HEK293 (cell line): ENCODE data around the gene PSMC3.

Source experiments
- CTCF ChIA-PET: fragments of 350-600 bp; formaldehyde crosslinking; extraction: SDS; loops from one replicate; lab custom pipeline; 2021; ENCODE audit warnings: antibody characterized with exemption; lab: Yijun Ruan, JAX
- POLR2A ChIA-PET: fragments of 300-600 bp; formaldehyde crosslinking; extraction: SDS; loops from one replicate; lab custom pipeline; 2020; ENCODE audit warnings: antibody characterized with exemption, inconsistent platforms; lab: Yijun Ruan, JAX
- H3K27ac ChIP-seq: fragments of 200-500 bp; sonication (Bioruptor generic); 2 replicates; pipeline ENCODE4 v1.5.1; 2014; ENCODE audit warnings: low read depth, low read length, control low read depth, inconsistent platforms; ENCODE audit errors: extremely low read depth
- H3K36me3 ChIP-seq, 2 experiments: fragments of 200-500 bp in 1 of 2; sonication (Bioruptor generic) in 1 of 2; 1 replicate in 1 of 2; 2 replicates in 1 of 2; pipeline ENCODE4 v1.5.1; 2014 to 2017; ENCODE audit warnings: inconsistent platforms in 2 of 2, low read length in 2 of 2; ENCODE audit not compliant: control insufficient read depth in 2 of 2, insufficient read depth in 1 of 2
- H3K4me1 ChIP-seq: fragments of 200-500 bp; sonication (Bioruptor generic); 2 replicates; pipeline ENCODE4 v1.5.1; 2014; ENCODE audit warnings: mild to moderate bottlenecking, low read length, inconsistent platforms; ENCODE audit not compliant: control insufficient read depth, insufficient read depth
- H3K4me3 ChIP-seq: 2 replicates; pipeline ENCODE4 v1.5.1; 2011; ENCODE audit warnings: low read depth, mild to moderate bottlenecking, control low read depth, low read length, moderate library complexity
- H3K9me3 ChIP-seq: fragments of 200-500 bp; sonication (Bioruptor generic); 2 replicates; pipeline ENCODE4 v1.5.1; 2014; ENCODE audit warnings: low read depth, low read length, inconsistent platforms; ENCODE audit not compliant: control insufficient read depth, insufficient read depth
- BCL6B ChIP-seq: fragments of 450-650 bp; formaldehyde crosslinking; IDR thresholded peaks from 2 replicates; pipeline ENCODE4 v1.5.1; 2017; ENCODE audit warnings: missing biosample characterization, missing genetic modification characterization
- GFI1B ChIP-seq: fragments of 450-650 bp; formaldehyde crosslinking; IDR thresholded peaks from 2 replicates; pipeline ENCODE4 v1.5.1; 2016; ENCODE audit warnings: missing biosample characterization, missing genetic modification characterization
- GLIS1 ChIP-seq: fragments of 450-650 bp; formaldehyde crosslinking; IDR thresholded peaks from 2 replicates; pipeline ENCODE4 v1.5.1; 2016; ENCODE audit warnings: missing biosample characterization, missing genetic modification characterization
- HOXC10 ChIP-seq: sonication (generic); formaldehyde crosslinking; IDR thresholded peaks from 2 replicates; pipeline ENCODE4 v1.8.1; 2023; ENCODE audit warnings: mild to moderate bottlenecking, missing genetic modification reagents
- KLF7 ChIP-seq: fragments of 450-650 bp; formaldehyde crosslinking; IDR thresholded peaks from 2 replicates; pipeline ENCODE4 v1.5.1; 2016; ENCODE audit warnings: missing biosample characterization, missing genetic modification characterization, borderline replicate concordance
- OSR2 ChIP-seq: fragments of 450-650 bp; formaldehyde crosslinking; IDR thresholded peaks from 2 replicates; pipeline ENCODE4 v1.5.1; 2016; ENCODE audit warnings: missing biosample characterization, missing genetic modification characterization
- PATZ1 ChIP-seq: fragments of 450-650 bp; formaldehyde crosslinking; IDR thresholded peaks from 2 replicates; pipeline ENCODE4 v1.5.1; 2016; ENCODE audit warnings: missing biosample characterization, missing genetic modification characterization
- SETDB1 ChIP-seq: IDR thresholded peaks from one replicate; pipeline ENCODE4 v1.6.1; 2017; ENCODE audit warnings: mild to moderate bottlenecking, low read length, moderate library complexity, mixed read lengths; ENCODE audit not compliant: insufficient read length
- ZBTB20 ChIP-seq: fragments of 450-650 bp; formaldehyde crosslinking; IDR thresholded peaks from 2 replicates; pipeline ENCODE4 v1.5.1; 2016; ENCODE audit warnings: missing biosample characterization, missing genetic modification characterization
- ZBTB21 ChIP-seq: fragments of 450-650 bp; formaldehyde crosslinking; IDR thresholded peaks from 2 replicates; pipeline ENCODE4 v1.5.1; 2017; ENCODE audit warnings: missing biosample characterization, missing genetic modification characterization
- ZBTB7A ChIP-seq: fragments of 450-650 bp; formaldehyde crosslinking; IDR thresholded peaks from 2 replicates; pipeline ENCODE4 v1.5.1; 2016; ENCODE audit warnings: low read depth, missing biosample characterization, missing genetic modification characterization
- ZEB2 ChIP-seq: fragments of 450-650 bp; formaldehyde crosslinking; IDR thresholded peaks from 2 replicates; pipeline ENCODE4 v1.5.1; 2016; ENCODE audit warnings: missing biosample characterization, missing genetic modification characterization
- ZFP37 ChIP-seq: fragments of 450-650 bp; formaldehyde crosslinking; IDR thresholded peaks from 2 replicates; pipeline ENCODE4 v1.5.1; 2016; ENCODE audit warnings: missing biosample characterization, missing genetic modification characterization
- ZIC2 ChIP-seq: fragments of 450-650 bp; formaldehyde crosslinking; IDR thresholded peaks from 2 replicates; pipeline ENCODE4 v1.5.1; 2016; ENCODE audit warnings: missing biosample characterization, missing genetic modification characterization
- ZNF155 ChIP-seq: fragments of 450-650 bp; formaldehyde crosslinking; IDR thresholded peaks from 2 replicates; pipeline ENCODE4 v1.5.1; 2016; ENCODE audit warnings: missing biosample characterization, missing genetic modification characterization
- ZNF175 ChIP-seq: fragments of 450-650 bp; formaldehyde crosslinking; IDR thresholded peaks from 2 replicates; pipeline ENCODE4 v1.5.1; 2016; ENCODE audit warnings: missing biosample characterization, missing genetic modification characterization
- ZNF18 ChIP-seq: fragments of 450-650 bp; formaldehyde crosslinking; IDR thresholded peaks from 2 replicates; pipeline ENCODE4 v1.5.1; 2016; ENCODE audit warnings: missing biosample characterization, missing genetic modification characterization
- ZNF184 ChIP-seq: fragments of 450-650 bp; IDR thresholded peaks from 2 replicates; pipeline ENCODE4 v1.5.1; 2018; ENCODE audit warnings: missing biosample characterization, mild to moderate bottlenecking, missing genetic modification characterization
- ZNF211 ChIP-seq: fragments of 450-650 bp; formaldehyde crosslinking; IDR thresholded peaks from 2 replicates; pipeline ENCODE4 v1.5.1; 2016; ENCODE audit warnings: low read depth, missing biosample characterization, missing genetic modification characterization
- ZNF239 ChIP-seq: fragments of 450-650 bp; formaldehyde crosslinking; IDR thresholded peaks from 2 replicates; pipeline ENCODE4 v1.5.1; 2016; ENCODE audit warnings: missing biosample characterization, missing genetic modification characterization
- ZNF24 ChIP-seq: fragments of 450-650 bp; formaldehyde crosslinking; IDR thresholded peaks from 2 replicates; pipeline ENCODE4 v1.5.1; 2016; ENCODE audit warnings: missing biosample characterization, missing genetic modification characterization
- ZNF266 ChIP-seq: fragments of 450-650 bp; formaldehyde crosslinking; IDR thresholded peaks from 2 replicates; pipeline ENCODE4 v1.5.1; 2016; ENCODE audit warnings: missing biosample characterization, missing genetic modification characterization, low read depth
- ZNF280C ChIP-seq: fragments of 450-650 bp; formaldehyde crosslinking; IDR thresholded peaks from 2 replicates; pipeline ENCODE4 v1.5.1; 2016; ENCODE audit warnings: missing biosample characterization, missing genetic modification characterization
- ZNF302 ChIP-seq: fragments of 450-650 bp; formaldehyde crosslinking; IDR thresholded peaks from 2 replicates; pipeline ENCODE4 v1.5.1; 2016; ENCODE audit warnings: missing biosample characterization, missing genetic modification characterization, low read depth
- ZNF324 ChIP-seq: fragments of 450-650 bp; formaldehyde crosslinking; IDR thresholded peaks from 2 replicates; pipeline ENCODE4 v1.5.1; 2016; ENCODE audit warnings: missing biosample characterization, missing genetic modification characterization
- ZNF404 ChIP-seq: fragments of 450-650 bp; formaldehyde crosslinking; IDR thresholded peaks from 2 replicates; pipeline ENCODE4 v1.5.1; 2017; ENCODE audit warnings: missing biosample characterization, missing genetic modification characterization
- ZNF530 ChIP-seq: fragments of 450-650 bp; formaldehyde crosslinking; IDR thresholded peaks from 2 replicates; pipeline ENCODE4 v1.5.1; 2016; ENCODE audit warnings: low read depth, missing biosample characterization, missing genetic modification characterization
- ZNF548 ChIP-seq: fragments of 450-650 bp; formaldehyde crosslinking; IDR thresholded peaks from 2 replicates; pipeline ENCODE4 v1.5.1; 2016; ENCODE audit warnings: missing biosample characterization, missing genetic modification characterization
- ZNF596 ChIP-seq: fragments of 450-650 bp; IDR thresholded peaks from 2 replicates; pipeline ENCODE4 v1.5.0; 2018; ENCODE audit warnings: missing biosample characterization, mild to moderate bottlenecking, missing genetic modification characterization, moderate library complexity
- ZNF664 ChIP-seq: fragments of 450-650 bp; formaldehyde crosslinking; IDR thresholded peaks from 2 replicates; pipeline ENCODE4 v1.5.1; 2016; ENCODE audit warnings: missing biosample characterization, missing genetic modification characterization
- ZNF707 ChIP-seq: fragments of 450-650 bp; formaldehyde crosslinking; IDR thresholded peaks from 2 replicates; pipeline ENCODE4 v1.5.1; 2016; ENCODE audit warnings: missing biosample characterization, missing genetic modification characterization
- ZNF747 ChIP-seq: fragments of 450-650 bp; formaldehyde crosslinking; IDR thresholded peaks from 2 replicates; pipeline ENCODE4 v1.5.1; 2016; ENCODE audit warnings: missing biosample characterization, missing genetic modification characterization
- ZNF830 ChIP-seq: fragments of 450-650 bp; IDR thresholded peaks from 2 replicates; pipeline ENCODE4 v1.5.0; 2018; ENCODE audit warnings: missing biosample characterization, missing genetic modification characterization, low read depth, mild to moderate bottlenecking, moderate library complexity

PSMC3 gene

GRCh38 chr11:47426062-47426956, at the start of gene PSMC3 (continued):
- no peak for TF ChIP-seq ZNF18 (tag by site-specific recombination)
- TF ChIP-seq ZNF596, result no peak
- peak; percentile 44; the same call in 1 of the 2 replicates for TF ChIP-seq ZBTB20
- peak; percentile 84; the same call in 1 of the 2 replicates for TF ChIP-seq ZFP37 (tag by site-specific recombination)
- TF ChIP-seq ZNF184 (tag by site-specific recombination), result peak; percentile 29; the same call in 1 of the 2 replicates
- TF ChIP-seq SETDB1, result no peak
- TF ChIP-seq ZEB2 (tag by site-specific recombination), result peak; percentile 75
- peak; percentile 58 for TF ChIP-seq PATZ1 (tag by site-specific recombination)
- TF ChIP-seq ZNF155, result no peak
- TF ChIP-seq ZNF24 (tag by site-specific recombination), result peak; percentile 51; the same call in 1 of the 2 replicates
- no peak for TF ChIP-seq ZNF747 (tag by site-specific recombination)
- 0 out of 2 replicates have a peak, but pooled peaks have one; percentile 14 for TF ChIP-seq ZIC2 (tag by site-specific recombination)
- TF ChIP-seq ZNF211, result no peak
- no peak for TF ChIP-seq ZNF707 (tag by site-specific recombination)
- TF ChIP-seq ZBTB21 (tag by site-specific recombination), result no peak; the same call in 1 of the 2 replicates
- peak; percentile 68 for TF ChIP-seq ZNF324
- TF ChIP-seq ZBTB7A (tag by site-specific recombination), result peak; percentile 72; the same call in 1 of the 2 replicates
- TF ChIP-seq ZNF266 (tag by site-specific recombination), result no peak
- no peak for TF ChIP-seq ZNF404 (tag by site-specific recombination)

- Histone ChIP-seq H3K4me1 (peaks cover 7% of the 10 kb centered on the region; the same call in 1 of the 2 replicates), H3K36me3 (peaks cover 12 to 90% of the 10 kb centered on the region in 2 experiments), H3K27ac (no peak overlapping the region), H3K9me3 (no peaks in the 10 kb centered on the region), H3K4me3 (no peak overlapping the region)
- POLR2A ChIA-PET, result no interaction called here
- CTCF ChIA-PET, result interaction anchor here (0.6 to 1.3 kb wide), 3 partner anchors 14 to 81 kb away, joined by 4 read pairs; no protein-coding TSS in a partner anchor
- TF ChIP-seq ZNF175 (tag by site-specific recombination) (no peak), GFI1B (tag by site-specific recombination) (no peak), ZNF830 (tag by site-specific recombination) (no peak), ZNF530 (tag by site-specific recombination) (no peak), ZNF280C (no peak), ZNF239 (tag by site-specific recombination) (no peak), GLIS1 (tag by site-specific recombination) (no peak), HOXC10 (CRISPR knock-in tag) (no peak), OSR2 (tag by site-specific recombination) (no peak), BCL6B (tag by site-specific recombination) (no peak), ZNF664 (tag by site-specific recombination) (no peak), ZNF302 (no peak), KLF7 (tag by site-specific recombination) (no peak), ZNF548 (no peak)
Observed at GRCh38 chr11:47470671-47471070, 44.4 kb upstream of the PSMC3 start.
